H1 (cell line): Measurements from ENCODE around the gene TRIM41. TPM values are rescaled to one million over a fixed set of nuclear protein-coding genes. Genes with fewer than 3 reads are reported as not detected.
A peak's percentile ranks its signal among the peaks of the same experiment; 100 is the strongest.

Source experiments
- CTCF ChIA-PET: fragments of 300-600 bp; sonication (Branson Sonifier 250); formaldehyde crosslinking; loops from one replicate; lab custom pipeline; 2021; ENCODE audit not compliant: partially characterized antibody; lab: Charles Lee
- POLR2A ChIA-PET: fragments of 300-600 bp; sonication (Branson Sonifier 250); formaldehyde crosslinking; loops from one replicate; lab custom pipeline; 2021; ENCODE audit warnings: inconsistent platforms; ENCODE audit not compliant: partially characterized antibody; lab: Charles Lee
- DNase-seq, 2 experiments: peaks; one replicate each; pipeline versions ENCODE4 v3.0.0 to v3.0.0-alpha.2; 2010 to 2022; ENCODE audit warnings: low spot score in 2 of 2, low read depth in 1 of 2, mixed read lengths in 1 of 2
- FAIRE-seq: peaks from 2 replicates; lab custom pipeline; 2011; peaks lifted over from hg19 to GRCh38; lab: Jason Lieb, UNC
- H2AFZ ChIP-seq: 2 replicates; pipeline ENCODE4 v1.8.1; 2012; ENCODE audit warnings: low read length, inconsistent platforms
- H2AK5ac ChIP-seq: 2 replicates; pipeline ENCODE4 v1.6.1; 2013; ENCODE audit warnings: low read depth, low read length
- H2BK120ac ChIP-seq: replicated peaks from 2 replicates; pipeline ENCODE3; 2013; ENCODE audit warnings: low read depth, low read length, inconsistent platforms
- H2BK12ac ChIP-seq: 2 replicates; pipeline ENCODE4 v1.6.1; 2013; ENCODE audit warnings: low read depth, low read length
- H2BK15ac ChIP-seq: 2 replicates; pipeline ENCODE4 v1.6.1; 2013; ENCODE audit warnings: low read length
- H2BK20ac ChIP-seq: 2 replicates; pipeline ENCODE4 v1.6.1; 2013; ENCODE audit warnings: low read length
- H2BK5ac ChIP-seq: 2 replicates; pipeline ENCODE4 v1.6.1; 2013; ENCODE audit warnings: low read depth, low read length
- H3K14ac ChIP-seq: 2 replicates; pipeline ENCODE4 v1.6.1; 2013; ENCODE audit warnings: inconsistent platforms; ENCODE audit not compliant: insufficient read length
- H3K18ac ChIP-seq: 2 replicates; pipeline ENCODE4 v1.6.1; 2013; ENCODE audit warnings: low read length; ENCODE audit errors: extremely low read depth
- H3K23ac ChIP-seq: 2 replicates; pipeline ENCODE4 v1.6.1; 2013; ENCODE audit warnings: inconsistent platforms; ENCODE audit not compliant: insufficient read length
- H3K23me2 ChIP-seq: 2 replicates; pipeline ENCODE4 v1.6.1; 2013; ENCODE audit warnings: low read depth, low read length
- H3K27ac ChIP-seq: 2 replicates; pipeline ENCODE4 v1.6.1; 2011; ENCODE audit warnings: low read depth, low read length, inconsistent platforms
- H3K27me3 ChIP-seq, 4 experiments: replicated peaks in 1 of 4; 1 replicate in 1 of 4; 2 replicates in 3 of 4; pipeline versions ENCODE4 v1.6.1 to v1.8.1; 2011 to 2013; ENCODE audit warnings: low read length in 3 of 4, mild to moderate bottlenecking in 3 of 4, inconsistent platforms in 2 of 4, mixed read lengths in 2 of 4, moderate library complexity in 1 of 4; ENCODE audit not compliant: control insufficient read depth in 3 of 4, insufficient read depth in 3 of 4; ENCODE audit errors: extremely low read depth in 1 of 4
- H3K36me3 ChIP-seq, 4 experiments: 2 replicates each; pipeline versions ENCODE4 v1.6.1 to v1.8.1; 2011 to 2013; ENCODE audit warnings: mild to moderate bottlenecking in 4 of 4, low read length in 3 of 4, moderate library complexity in 2 of 4, control low read depth in 1 of 4, inconsistent platforms in 1 of 4; ENCODE audit not compliant: insufficient read depth in 4 of 4, control insufficient read depth in 2 of 4
- H3K4ac ChIP-seq: replicated peaks from 2 replicates; pipeline ENCODE3; 2013; ENCODE audit warnings: low read length, low read depth, mixed read lengths, inconsistent platforms; ENCODE audit not compliant: insufficient read length
- H3K4me1 ChIP-seq, 4 experiments: replicated peaks in 1 of 4; 1 replicate in 1 of 4; 2 replicates in 3 of 4; pipeline versions ENCODE4 v1.6.1 to v1.8.1; 2011 to 2013; ENCODE audit warnings: low read length in 3 of 4, inconsistent platforms in 2 of 4, mixed read lengths in 1 of 4; ENCODE audit not compliant: insufficient read depth in 4 of 4, control insufficient read depth in 3 of 4
- H3K4me2 ChIP-seq, 2 experiments: 2 replicates each; pipeline versions ENCODE4 v1.6.1 to v1.8.1; 2011 to 2013; ENCODE audit warnings: low read depth in 2 of 2, low read length in 2 of 2, control low read depth in 1 of 2, inconsistent platforms in 1 of 2, mild to moderate bottlenecking in 1 of 2; ENCODE audit not compliant: insufficient read depth in 1 of 2
- H3K4me3 ChIP-seq, 4 experiments: fragments of 200-600, 300-600 bp in 1 of 4; sonication (generic), shearing (Covaris generic), sonication (Bioruptor Twin) in 1 of 4; 2 replicates each; pipeline versions ENCODE4 v1.5.1 to v1.8.1; 2011 to 2016; ENCODE audit warnings: low read length in 4 of 4, low read depth in 3 of 4, control low read depth in 2 of 4, inconsistent platforms in 2 of 4, mild to moderate bottlenecking in 2 of 4, mixed read lengths in 1 of 4, moderate library complexity in 1 of 4; ENCODE audit not compliant: insufficient read depth in 2 of 4; ENCODE audit errors: extremely low read depth in 1 of 4
- H3K56ac ChIP-seq: replicated peaks from 2 replicates; pipeline ENCODE3; 2013; ENCODE audit warnings: low read depth, mild to moderate bottlenecking, mixed read lengths, low read length, inconsistent platforms; ENCODE audit not compliant: insufficient read length
- H3K79me1 ChIP-seq: 2 replicates; pipeline ENCODE4 v1.6.1; 2013; ENCODE audit warnings: low read depth, low read length, control low read depth
- H3K79me2 ChIP-seq, 2 experiments: 2 replicates each; pipeline versions ENCODE4 v1.6.1 to v1.8.1; 2012 to 2013; ENCODE audit warnings: low read length in 2 of 2, mild to moderate bottlenecking in 2 of 2, inconsistent platforms in 1 of 2; ENCODE audit not compliant: insufficient read depth in 2 of 2, control insufficient read depth in 1 of 2
- H3K9ac ChIP-seq, 4 experiments: replicated peaks in 1 of 4; 1 replicate in 1 of 4; 2 replicates in 3 of 4; pipeline versions ENCODE4 v1.6.1 to v1.8.1; 2011 to 2013; ENCODE audit warnings: low read depth in 3 of 4, low read length in 3 of 4, control low read depth in 2 of 4, mild to moderate bottlenecking in 2 of 4, moderate library complexity in 2 of 4, inconsistent platforms in 1 of 4; ENCODE audit errors: extremely low read depth in 1 of 4
- H3K9me3 ChIP-seq, 2 experiments: 2 replicates each; pipeline versions ENCODE4 v1.6.1 to v1.8.1; 2012 to 2013; ENCODE audit warnings: mild to moderate bottlenecking in 2 of 2, moderate library complexity in 2 of 2, control low read depth in 1 of 2, inconsistent platforms in 1 of 2, low read depth in 1 of 2, low read length in 1 of 2, mixed read lengths in 1 of 2; ENCODE audit not compliant: insufficient read depth in 2 of 2
- H4K20me1 ChIP-seq, 2 experiments: replicated peaks in 1 of 2; 2 replicates each; pipeline versions ENCODE3 to v1.8.1; 2011 to 2013; ENCODE audit warnings: inconsistent platforms in 2 of 2, low read length in 2 of 2, mild to moderate bottlenecking in 1 of 2; ENCODE audit not compliant: insufficient read depth in 2 of 2, control insufficient read depth in 1 of 2
- H4K5ac ChIP-seq: 2 replicates; pipeline ENCODE4 v1.6.1; 2013; ENCODE audit warnings: low read length, low read depth, mixed read lengths, inconsistent platforms; ENCODE audit not compliant: insufficient read length
- H4K8ac ChIP-seq: 2 replicates; pipeline ENCODE4 v1.8.0; 2013; ENCODE audit warnings: mild to moderate bottlenecking, moderate library complexity, low read length, inconsistent platforms; ENCODE audit not compliant: insufficient read depth; ENCODE audit errors: extremely low read depth
- H4K91ac ChIP-seq: replicated peaks from 2 replicates; pipeline ENCODE3; 2013; ENCODE audit warnings: low read length, mixed read lengths, inconsistent platforms; ENCODE audit not compliant: insufficient read length
- ASH2L ChIP-seq: fragments of 200-600, 300-600 bp; sonication (generic); IDR thresholded peaks from one replicate; pipeline ENCODE4 v1.7.1; 2017; ENCODE audit warnings: low read length
- GABPA ChIP-seq: IDR thresholded peaks from 2 replicates; pipeline ENCODE4 v1.6.1; 2011; ENCODE audit warnings: mild to moderate bottlenecking, low read length, moderate library complexity, borderline replicate concordance; ENCODE audit not compliant: insufficient read depth
- KDM4A ChIP-seq: IDR thresholded peaks from one replicate; pipeline ENCODE4 v1.7.1; 2012; ENCODE audit warnings: low read depth, mild to moderate bottlenecking, moderate library complexity, low read length, inconsistent platforms; ENCODE audit not compliant: severe bottlenecking
- SIRT6 ChIP-seq: IDR thresholded peaks from one replicate; pipeline ENCODE4 v1.7.1; 2012; ENCODE audit warnings: low read length, inconsistent platforms
- YY1 ChIP-seq: IDR thresholded peaks from 2 replicates; pipeline ENCODE4 v1.6.1; 2011; ENCODE audit warnings: low read depth, mild to moderate bottlenecking, low read length
- WGBS, 2 experiments: shearing (Covaris generic) in 1 of 2; methylation state at CpG; one replicate each; pipeline versions ENCODE4 v1.1.6 to v1.1.7; 2013 to 2015; ENCODE audit warnings: low lambda C conversion rate in 2 of 2, mixed read lengths in 2 of 2, inconsistent platforms in 1 of 2, low coverage in 1 of 2, missing lambda C conversion rate in 1 of 2; ENCODE audit not compliant: insufficient replicate concordance in 2 of 2, insufficient coverage in 1 of 2, insufficient read length in 1 of 2; ENCODE audit errors: extremely low coverage in 1 of 2, missing lambda C conversion rate in 1 of 2; 5-methylcytosine and 5-hydroxymethylcytosine counted together
- polyA plus RNA-seq, 7 experiments: library from polyadenylated mRNA; depleted of rRNA in 3 of 7; stranded (reverse) in 5 of 7; unstranded in 2 of 7; fragments of >200 nt in 5 of 7; fragments of 200-250 nt in 2 of 7; gene quantifications; 1 replicate in 5 of 7; 2 replicates in 1 of 7; 4 replicates in 1 of 7; pipeline versions ENCODE4 v1.2.1 to v1.2.3, GENCODE V29; 2011 to 2013; ENCODE audit warnings: missing spikeins in 2 of 7, mixed read lengths in 2 of 7
- total RNA-seq: library from RNA; stranded (reverse); fragmentation: NEBNext Ultra II Directional; extraction: Animal tissue kit (Norgen Biotek cat#: 25700); gene quantifications from 2 replicates; pipeline ENCODE4 v1.2.1, GENCODE V29; 2021
- TF ChIP-seq, protein P1 (sequence below): IDR thresholded peaks from 2 replicates; pipeline ENCODE4 v1.6.1; 2012; ENCODE audit warnings: inconsistent platforms
- TF ChIP-seq, protein P2 (sequence below): IDR thresholded peaks from 2 replicates; pipeline ENCODE4 v1.6.1; 2012; ENCODE audit warnings: low read length, inconsistent platforms

TRIM41 gene
- total and polyA plus RNA-seq, 2 of the 8 experiments (the other 6 are each of a cell fraction or from before 2014, with no cell fraction given) = 12.9 to 21.6 TPM

DNA sequence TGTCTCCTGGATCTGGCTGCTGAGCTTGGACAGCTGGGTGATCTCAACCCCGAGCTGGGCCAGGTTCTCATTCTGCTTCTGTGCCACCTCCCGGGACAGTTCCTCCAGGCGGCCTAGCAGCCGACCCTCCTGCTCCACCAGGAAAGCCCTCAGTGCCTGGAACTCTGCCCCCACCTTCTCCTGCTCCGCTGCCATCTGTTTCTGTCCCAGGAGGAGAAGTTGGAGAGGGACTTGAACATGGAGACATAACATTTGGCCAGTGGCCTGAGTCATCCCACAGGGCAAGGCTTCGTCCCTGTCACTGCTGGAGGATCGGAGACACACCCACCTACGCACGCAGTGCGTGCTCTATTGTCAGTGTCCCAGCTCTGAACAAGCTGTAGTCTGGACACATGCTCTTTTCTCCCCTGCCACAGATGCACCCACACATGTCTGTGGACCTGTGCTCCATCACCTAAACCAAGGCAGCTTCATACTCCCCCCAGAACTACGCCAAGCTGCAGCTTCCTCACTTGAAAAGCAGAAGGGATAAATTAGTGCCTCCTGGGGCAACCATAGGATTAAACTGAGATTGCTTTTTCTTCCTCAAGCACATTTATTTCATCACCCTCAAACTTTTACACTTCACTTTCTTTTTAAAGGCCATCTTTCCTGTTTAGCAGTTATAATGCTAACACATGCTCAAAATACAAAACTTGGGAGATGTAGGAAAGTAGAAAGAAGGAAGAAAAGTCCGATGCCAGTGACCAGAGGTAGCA, 23.0 kb upstream of the TRIM41 start:
- WGBS, 2 experiments = 89% methylated on average over 12 of the region's 12 CpGs; no CpG with 5 or more reads in 1 of the 2 experiments
- H3K36me3 ChIP-seq = peaks cover 0 to 7% (median 0%) of the 10 kb centered on the region in 4 experiments; a peak in 1 of 8 replicates
- no peaks in the 10 kb centered on the region for H3K9me3 ChIP-seq
- H2AFZ ChIP-seq = no peak overlapping the region
- H4K20me1 ChIP-seq = peaks cover 2 to 3% of the 10 kb centered on the region in 2 experiments
- ChIA-PET CTCF (interaction anchor here (0.8 to 3.8 kb wide), 7 partner anchors 8 to 32 kb away, joined by 3 to 23 read pairs (median 6); no protein-coding TSS in a partner anchor), POLR2A (interaction anchor here (1.0 to 3.7 kb wide), 7 partner anchors 10 to 43 kb away, joined by 3 to 22 read pairs (median 4); no protein-coding TSS in a partner anchor)
- H2BK12ac ChIP-seq = no peak overlapping the region; the same call in 1 of the 2 replicates
- no peak overlapping the region for H3K14ac ChIP-seq
- H3K23me2 ChIP-seq = peaks cover 11% of the 10 kb centered on the region; the same call in 1 of the 2 replicates
- peak overlapping the region; percentile 44; the same call in 1 of the 2 replicates for H2AK5ac ChIP-seq
- H3K56ac ChIP-seq = no peak overlapping the region
- H3K27me3 ChIP-seq = peaks cover 21 to 63% (median 47%) of the 10 kb centered on the region in 4 experiments
- no peak overlapping the region for H3K9ac ChIP-seq
- H3K23ac ChIP-seq = no peak overlapping the region
- H2BK5ac ChIP-seq = no peak overlapping the region
- peaks cover 9 to 33% (median 20%) of the 10 kb centered on the region in 4 experiments for H3K4me1 ChIP-seq
- H3K79me2 ChIP-seq = no peaks in the 10 kb centered on the region
- no peak overlapping the region for H3K4ac ChIP-seq
- no peak overlapping the region for H3K27ac ChIP-seq
- H2BK20ac ChIP-seq = 0 out of 2 replicates have a peak overlapping the region, but pooled peaks have one; percentile 21
- H3K4me2 ChIP-seq = peak overlapping the region in 1 of 2 experiments; percentile 15; a peak in 1 of 4 replicates
- no peaks in the 10 kb centered on the region for H3K79me1 ChIP-seq
- no peak overlapping the region for H3K4me3 ChIP-seq
- no peak overlapping the region; the same call in none of the 2 replicates for H4K8ac ChIP-seq
- DNase-seq (no peak), FAIRE-seq (no peak)
- peak overlapping the region; percentile 12; the same call in 1 of the 2 replicates for H2BK15ac ChIP-seq
- peak overlapping the region; percentile 19; the same call in 1 of the 2 replicates for H3K18ac ChIP-seq
- H2BK120ac ChIP-seq = no peak overlapping the region
- TF ChIP-seq, protein P1, sequence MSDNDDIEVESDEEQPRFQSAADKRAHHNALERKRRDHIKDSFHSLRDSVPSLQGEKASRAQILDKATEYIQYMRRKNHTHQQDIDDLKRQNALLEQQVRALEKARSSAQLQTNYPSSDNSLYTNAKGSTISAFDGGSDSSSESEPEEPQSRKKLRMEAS = no peak
- no peak for TF ChIP-seq SIRT6
- TF ChIP-seq ASH2L = no peak
- TF ChIP-seq YY1 = no peak
- TF ChIP-seq GABPA = no peak
- TF ChIP-seq, protein P2, sequence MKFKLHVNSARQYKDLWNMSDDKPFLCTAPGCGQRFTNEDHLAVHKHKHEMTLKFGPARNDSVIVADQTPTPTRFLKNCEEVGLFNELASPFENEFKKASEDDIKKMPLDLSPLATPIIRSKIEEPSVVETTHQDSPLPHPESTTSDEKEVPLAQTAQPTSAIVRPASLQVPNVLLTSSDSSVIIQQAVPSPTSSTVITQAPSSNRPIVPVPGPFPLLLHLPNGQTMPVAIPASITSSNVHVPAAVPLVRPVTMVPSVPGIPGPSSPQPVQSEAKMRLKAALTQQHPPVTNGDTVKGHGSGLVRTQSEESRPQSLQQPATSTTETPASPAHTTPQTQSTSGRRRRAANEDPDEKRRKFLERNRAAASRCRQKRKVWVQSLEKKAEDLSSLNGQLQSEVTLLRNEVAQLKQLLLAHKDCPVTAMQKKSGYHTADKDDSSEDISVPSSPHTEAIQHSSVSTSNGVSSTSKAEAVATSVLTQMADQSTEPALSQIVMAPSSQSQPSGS = no peak
- TF ChIP-seq KDM4A = no peak
- no peak overlapping the region for H4K5ac ChIP-seq
- no peak overlapping the region for H4K91ac ChIP-seq
